ENCODE data around the gene COPB1. TPM values are rescaled to one million over a fixed set of nuclear protein-coding genes. Genes with fewer than 3 reads are reported as not detected.

Gene COPB1
- total RNA-seq, 4 donors from 2014 or later = 73.3 to 279 (median 94.8) TPM

- peak in 1 of 2 donors; percentile 30 for DNase-seq
- Histone ChIP-seq H3K4me3 (peak overlapping the region; percentile 76 to 91), H3K4me1 (peaks cover 3 to 9% of the 10 kb centered on the region in 2 donors), H3K36me3 (no peaks in the 10 kb centered on the region), H3K27ac (peak overlapping the region; percentile 90 to 97), H3K27me3 (no peaks in the 10 kb centered on the region), H3K9me3 (no peaks in the 10 kb centered on the region)
- intact Hi-C loops (cut with DNase I; ENCODE audit: low total_unique reads) = no loop called here
- TF ChIP-seq CTCF (IDR thresholded peaks at IDR 0.05) (no peak), POLR2A (IDR thresholded peaks at IDR 0.05) (no peak)
Observed at GRCh38 chr11:14499178-14499559, 442 bp downstream of the COPB1 start.

GRCh38 chr11:14480716-14481115 lies 18.9 kb downstream of the COPB1 start:
- Histone ChIP-seq H3K36me3 (no peaks in the 10 kb centered on the region), H3K4me1 (no peaks in the 10 kb centered on the region), H3K27me3 (no peaks in the 10 kb centered on the region), H3K4me3 (no peak overlapping the region), H3K27ac (no peak overlapping the region), H3K9me3 (no peaks in the 10 kb centered on the region)
- DNase-seq = no peak
- TF ChIP-seq POLR2A (IDR thresholded peaks at IDR 0.05) (no peak), CTCF (IDR thresholded peaks at IDR 0.05) (no peak)
- intact Hi-C loops (cut with DNase I; ENCODE audit: low total_unique reads) = no loop called here

GRCh38 chr11:14471127-14471526 lies 28.5 kb downstream of the COPB1 start:
- Histone ChIP-seq H3K36me3 (no peaks in the 10 kb centered on the region), H3K27ac (no peak overlapping the region)
- intact Hi-C loops (cut with DNase I; ENCODE audit: low total_unique reads) = no loop called here

GRCh38 chr11:14463623-14464022 lies 36.0 kb downstream of the COPB1 start:
- H3K9me3 ChIP-seq = no peaks in the 10 kb centered on the region
- H3K27me3 ChIP-seq = no peaks in the 10 kb centered on the region
- TF ChIP-seq POLR2A (IDR thresholded peaks at IDR 0.05) (no peak), CTCF (IDR thresholded peaks at IDR 0.05) (no peak)
- H3K4me3 ChIP-seq = no peak overlapping the region
- intact Hi-C loops (cut with DNase I; ENCODE audit: low total_unique reads) = no loop called here
- no peaks in the 10 kb centered on the region for H3K36me3 ChIP-seq
- DNase-seq = no peak
- H3K4me1 ChIP-seq = no peaks in the 10 kb centered on the region
- no peak overlapping the region for H3K27ac ChIP-seq

More at GRCh38 chr11:14471127-14471526, 28.5 kb downstream of the COPB1 start:
- Histone ChIP-seq H3K4me3 (no peak overlapping the region), H3K27me3 (no peaks in the 10 kb centered on the region), H3K9me3 (no peaks in the 10 kb centered on the region), H3K4me1 (no peaks in the 10 kb centered on the region)
- no peak for TF ChIP-seq POLR2A (IDR thresholded peaks at IDR 0.05)
- TF ChIP-seq CTCF (IDR thresholded peaks at IDR 0.05) = no peak
- no peak for DNase-seq

GRCh38 chr11:14460147-14460546 lies 39.5 kb downstream of the COPB1 start:
- Histone ChIP-seq H3K27me3 (no peaks in the 10 kb centered on the region), H3K4me1 (no peaks in the 10 kb centered on the region), H3K36me3 (no peaks in the 10 kb centered on the region), H3K4me3 (no peak overlapping the region), H3K9me3 (no peaks in the 10 kb centered on the region), H3K27ac (no peak overlapping the region)
- DNase-seq = no peak
- TF ChIP-seq CTCF (IDR thresholded peaks at IDR 0.05) (no peak), POLR2A (IDR thresholded peaks at IDR 0.05) (no peak)
- intact Hi-C loops (cut with DNase I; ENCODE audit: low total_unique reads) = no loop called here

All from uterus (tissue), 4 donors.